Natural killer cell treated with Interleukin-12 subunit alpha and Interleukin-12 subunit beta and Interleukin-15 and Interleukin-18, amount 100 ng/mL, for 72 hours (primary cell): ENCODE data around the gene ASIC2. TPM values are rescaled to one million over a fixed set of nuclear protein-coding genes. Genes with fewer than 3 reads are reported as not detected.

Experiments used
- ATAC-seq, 2 donors: fragments of 150-1000 bp; cut with Tn5 transposase in 1 of 2; sonication (Bioruptor Pico), chemical (Tn5 transposase) in 1 of 2; 2 replicates each; pipeline ENCODE4 v1.10.0; 2021
- DNase-seq: peaks from one replicate; pipeline ENCODE4 v3.0.0; 2022; ENCODE audit warnings: low spot score
- H3K27ac Mint-ChIP-seq, 2 donors: 1 replicate in 1 of 2; 2 replicates in 1 of 2; pipeline ENCODE4 v1.8.0; 2022; ENCODE audit warnings: mixed read lengths in 2 of 2, mild to moderate bottlenecking in 1 of 2, moderate library complexity in 1 of 2
- H3K27me3 Mint-ChIP-seq, 2 donors: 1 replicate in 1 of 2; 2 replicates in 1 of 2; pipeline ENCODE4 v1.8.0; 2022; ENCODE audit warnings: mixed read lengths in 2 of 2
- H3K36me3 Mint-ChIP-seq: one replicate; pipeline ENCODE4 v1.8.0; 2022; ENCODE audit warnings: mixed read lengths
- H3K4me1 Mint-ChIP-seq, 2 donors: 1 replicate in 1 of 2; 2 replicates in 1 of 2; pipeline ENCODE4 v1.8.0; 2022; ENCODE audit warnings: low read depth in 2 of 2, mixed read lengths in 2 of 2, mild to moderate bottlenecking in 1 of 2
- H3K4me3 Mint-ChIP-seq: one replicate; pipeline ENCODE4 v1.8.0; 2022; ENCODE audit warnings: mixed read lengths
- H3K9me3 Mint-ChIP-seq: 2 replicates; pipeline ENCODE4 v1.8.0; 2022; ENCODE audit warnings: mixed read lengths
- total RNA-seq, 2 donors: library from RNA; stranded (reverse); gene quantifications; one replicate each; pipeline ENCODE4 v1.2.3, GENCODE V29; 2022

The ASIC2 gene
- total RNA-seq, 2 donors from 2014 or later, result not detected

GRCh38 chr17:33084755-33085154 lies 208.3 kb downstream of the ASIC2 start:
- no peak overlapping the region for H3K4me3 Mint-ChIP-seq
- H3K27me3 Mint-ChIP-seq, result peaks cover 30 to 50% of the 10 kb centered on the region in 2 donors
- H3K4me1 Mint-ChIP-seq, result no peaks in the 10 kb centered on the region
- no peak overlapping the region for H3K27ac Mint-ChIP-seq
- ATAC-seq (no peak), DNase-seq (no peak)
- H3K9me3 Mint-ChIP-seq, result no peaks in the 10 kb centered on the region
- H3K36me3 Mint-ChIP-seq, result no peaks in the 10 kb centered on the region

GRCh38 chr17:33082529-33083173 lies 210.4 kb downstream of the ASIC2 start:
- no peak overlapping the region for H3K4me3 Mint-ChIP-seq
- ATAC-seq (no peak), DNase-seq (no peak)
- peaks cover 36 to 54% of the 10 kb centered on the region in 2 donors for H3K27me3 Mint-ChIP-seq
- H3K27ac Mint-ChIP-seq, result no peak overlapping the region
- H3K9me3 Mint-ChIP-seq, result no peaks in the 10 kb centered on the region
- H3K36me3 Mint-ChIP-seq, result no peaks in the 10 kb centered on the region
- H3K4me1 Mint-ChIP-seq, result no peaks in the 10 kb centered on the region

GRCh38 chr17:33080091-33080490 lies 213.0 kb downstream of the ASIC2 start:
- ATAC-seq (no peak), DNase-seq (no peak)
- no peak overlapping the region for H3K27ac Mint-ChIP-seq
- H3K27me3 Mint-ChIP-seq, result peaks cover 42 to 54% of the 10 kb centered on the region in 2 donors
- no peak overlapping the region for H3K4me3 Mint-ChIP-seq
- H3K9me3 Mint-ChIP-seq, result no peaks in the 10 kb centered on the region
- no peaks in the 10 kb centered on the region for H3K4me1 Mint-ChIP-seq
- H3K36me3 Mint-ChIP-seq, result no peaks in the 10 kb centered on the region

GRCh38 chr17:33079201-33079600 lies 213.9 kb downstream of the ASIC2 start:
- Mint-ChIP-seq H3K4me3 (no peak overlapping the region), H3K36me3 (no peaks in the 10 kb centered on the region), H3K27ac (no peak overlapping the region), H3K4me1 (no peaks in the 10 kb centered on the region), H3K27me3 (peaks cover 42 to 54% of the 10 kb centered on the region in 2 donors), H3K9me3 (no peaks in the 10 kb centered on the region)
- ATAC-seq, result no peak
- no peak for DNase-seq

GRCh38 chr17:33076979-33077378 lies 216.1 kb downstream of the ASIC2 start:
- Mint-ChIP-seq H3K9me3 (no peaks in the 10 kb centered on the region), H3K4me1 (no peaks in the 10 kb centered on the region), H3K36me3 (no peaks in the 10 kb centered on the region), H3K4me3 (no peak overlapping the region), H3K27ac (no peak overlapping the region), H3K27me3 (peaks cover 41 to 55% of the 10 kb centered on the region in 2 donors)
- ATAC-seq, result no peak
- DNase-seq, result no peak

GRCh38 chr17:33073416-33073815 lies 219.7 kb downstream of the ASIC2 start:
- ATAC-seq (no peak), DNase-seq (no peak)
- no peak overlapping the region for H3K27ac Mint-ChIP-seq
- H3K9me3 Mint-ChIP-seq, result no peaks in the 10 kb centered on the region
- no peak overlapping the region for H3K4me3 Mint-ChIP-seq
- H3K36me3 Mint-ChIP-seq, result no peaks in the 10 kb centered on the region
- no peaks in the 10 kb centered on the region for H3K4me1 Mint-ChIP-seq
- H3K27me3 Mint-ChIP-seq, result peaks cover 30 to 49% of the 10 kb centered on the region in 2 donors

DNA sequence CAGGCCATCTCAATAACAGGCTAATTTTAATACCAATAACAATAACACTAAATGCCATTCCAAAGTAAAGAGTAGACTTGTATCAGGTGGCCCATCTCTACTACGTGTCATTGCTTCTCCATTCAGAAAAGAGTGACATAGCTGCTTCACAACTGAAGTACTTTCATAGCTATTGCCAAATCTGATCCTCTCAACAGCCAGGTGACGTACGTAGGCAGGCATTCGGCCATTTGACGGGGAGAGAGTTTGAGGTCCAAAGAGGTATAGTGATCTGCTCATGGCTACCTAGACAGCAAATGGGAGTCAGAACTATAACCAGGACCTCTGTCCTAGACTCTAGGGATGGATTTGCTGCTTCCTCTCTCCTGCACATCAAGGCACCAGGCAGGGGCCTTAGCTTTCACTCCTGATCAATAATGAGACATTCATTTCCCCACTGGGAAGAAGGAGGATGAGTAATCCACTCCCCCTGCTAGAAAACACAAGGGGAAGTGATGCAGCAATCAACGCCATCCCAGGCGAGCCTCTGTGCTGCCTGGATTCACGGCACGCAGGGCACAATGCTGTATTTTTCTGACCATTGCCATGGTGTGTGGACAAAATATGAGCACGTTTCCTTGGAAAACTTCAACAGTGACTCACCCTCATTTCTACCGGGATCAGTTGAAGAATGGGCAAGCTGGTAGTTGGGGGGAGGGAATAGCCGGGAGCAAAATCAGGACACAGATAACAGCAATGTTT lies 220.5 kb downstream of the ASIC2 start:
- peaks cover 29 to 47% of the 10 kb centered on the region in 2 donors for H3K27me3 Mint-ChIP-seq
- ATAC-seq, result no peak
- H3K27ac Mint-ChIP-seq, result no peak overlapping the region
- no peaks in the 10 kb centered on the region for H3K36me3 Mint-ChIP-seq
- no peak overlapping the region for H3K4me3 Mint-ChIP-seq
- DNase-seq, result no peak
- no peaks in the 10 kb centered on the region for H3K4me1 Mint-ChIP-seq
- no peaks in the 10 kb centered on the region for H3K9me3 Mint-ChIP-seq

DNA sequence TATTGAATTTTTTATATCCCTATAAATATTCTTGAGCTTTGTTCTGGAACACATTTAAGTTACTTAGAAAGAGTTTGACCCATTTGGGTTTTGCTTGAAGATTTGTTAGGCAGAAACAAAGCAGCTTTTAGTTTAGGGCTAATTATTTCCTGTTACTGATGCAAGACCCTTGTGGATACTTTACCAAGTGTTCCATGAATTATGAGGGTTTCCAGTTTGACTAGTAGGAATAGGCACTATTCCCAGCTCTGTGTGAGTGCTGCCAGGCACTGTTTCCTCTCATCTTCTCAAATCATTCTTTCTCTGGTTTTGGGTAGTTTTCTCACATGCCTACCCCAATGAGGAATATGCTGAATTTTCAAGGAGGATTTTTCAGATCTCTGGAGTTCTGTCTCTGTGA lies 221.4 kb downstream of the ASIC2 start:
- no peaks in the 10 kb centered on the region for H3K4me1 Mint-ChIP-seq
- DNase-seq, result no peak
- no peaks in the 10 kb centered on the region for H3K9me3 Mint-ChIP-seq
- H3K27ac Mint-ChIP-seq, result no peak overlapping the region
- ATAC-seq, result no peak
- no peak overlapping the region for H3K4me3 Mint-ChIP-seq
- H3K27me3 Mint-ChIP-seq, result peaks cover 24 to 47% of the 10 kb centered on the region in 2 donors
- no peaks in the 10 kb centered on the region for H3K36me3 Mint-ChIP-seq

DNA sequence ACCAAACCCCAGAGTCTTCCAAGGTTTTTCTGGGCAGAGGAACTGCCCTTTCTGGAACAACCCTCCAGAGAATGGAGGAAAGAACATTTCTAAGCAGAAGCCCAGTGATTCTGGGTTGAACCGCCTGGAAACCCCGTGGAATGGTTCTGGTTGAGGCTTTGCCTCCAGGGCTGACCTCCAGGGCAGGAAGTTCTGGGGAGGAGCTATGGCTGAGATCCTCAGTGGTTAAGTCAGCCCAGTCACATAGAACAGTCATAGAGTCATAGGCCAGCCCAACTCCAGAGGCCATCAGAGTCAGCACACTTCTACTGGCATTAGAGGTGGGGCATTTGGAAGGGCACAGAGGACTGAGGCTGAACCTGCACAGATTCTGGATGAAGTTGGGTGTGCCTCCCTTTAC lies 235.5 kb downstream of the ASIC2 start:
- Mint-ChIP-seq H3K27ac (no peak overlapping the region), H3K4me3 (no peak overlapping the region), H3K27me3 (peaks cover 17 to 32% of the 10 kb centered on the region in 2 donors), H3K4me1 (no peaks in the 10 kb centered on the region), H3K9me3 (no peaks in the 10 kb centered on the region), H3K36me3 (no peaks in the 10 kb centered on the region)
- ATAC-seq (no peak), DNase-seq (no peak)

DNA sequence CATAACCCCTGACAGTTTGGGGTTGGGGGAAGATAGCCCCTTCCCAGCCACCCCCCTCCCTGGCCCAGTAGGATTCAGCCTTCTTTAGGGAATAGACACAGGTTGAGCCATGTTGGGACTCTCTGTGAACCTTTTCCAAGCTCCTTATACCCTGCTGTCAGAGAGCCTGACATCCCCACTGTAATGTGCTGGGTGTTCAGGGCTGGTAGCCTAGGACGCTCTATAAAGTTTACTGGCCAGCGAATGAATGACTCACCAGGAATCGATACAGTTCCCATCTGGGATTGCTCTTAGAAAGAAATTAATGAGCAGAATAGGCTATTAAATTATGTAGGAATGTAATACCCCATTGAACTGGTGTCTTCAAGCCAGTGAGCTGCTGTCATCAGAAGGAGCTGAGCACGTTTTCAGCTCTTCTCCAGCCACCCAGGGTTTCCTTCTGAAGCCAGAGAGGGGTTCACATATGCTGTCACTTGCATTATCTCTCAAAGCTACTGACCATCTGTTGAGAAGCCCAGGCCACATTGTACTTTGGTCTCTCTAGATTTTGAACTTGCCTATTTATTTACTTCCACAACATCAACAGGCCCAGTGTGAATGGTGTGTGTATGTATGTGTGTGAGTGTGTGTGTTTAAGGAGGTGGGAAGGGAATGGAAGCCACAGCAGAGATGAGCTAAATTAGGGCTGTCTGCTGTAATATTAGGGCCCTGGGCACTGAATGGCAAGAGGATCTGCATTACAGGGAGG lies 236.5 kb downstream of the ASIC2 start:
- ATAC-seq, result no peak
- DNase-seq, result no peak
- peaks cover 21 to 34% of the 10 kb centered on the region in 2 donors for H3K27me3 Mint-ChIP-seq
- H3K9me3 Mint-ChIP-seq, result no peaks in the 10 kb centered on the region
- H3K4me3 Mint-ChIP-seq, result no peak overlapping the region
- no peaks in the 10 kb centered on the region for H3K4me1 Mint-ChIP-seq
- H3K36me3 Mint-ChIP-seq, result no peaks in the 10 kb centered on the region
- no peak overlapping the region for H3K27ac Mint-ChIP-seq

- H3K9me3 Mint-ChIP-seq, result no peaks in the 10 kb centered on the region
- peaks cover 22 to 34% of the 10 kb centered on the region in 2 donors for H3K27me3 Mint-ChIP-seq
- ATAC-seq, result no peak
- no peaks in the 10 kb centered on the region for H3K4me1 Mint-ChIP-seq
- DNase-seq, result no peak
- H3K4me3 Mint-ChIP-seq, result no peak overlapping the region
- H3K27ac Mint-ChIP-seq, result no peak overlapping the region
- no peaks in the 10 kb centered on the region for H3K36me3 Mint-ChIP-seq
These were observed 237.3 kb downstream of the ASIC2 start for GRCh38 chr17:33055746-33056145.

- Mint-ChIP-seq H3K36me3 (no peaks in the 10 kb centered on the region), H3K9me3 (no peaks in the 10 kb centered on the region), H3K27me3 (peaks cover 22 to 34% of the 10 kb centered on the region in 2 donors), H3K27ac (no peak overlapping the region), H3K4me1 (no peaks in the 10 kb centered on the region), H3K4me3 (no peak overlapping the region)
- ATAC-seq (no peak), DNase-seq (no peak)
These were observed 237.9 kb downstream of the ASIC2 start for GRCh38 chr17:33055171-33055611.

- no peak overlapping the region for H3K4me3 Mint-ChIP-seq
- ATAC-seq, result no peak
- peaks cover 22 to 34% of the 10 kb centered on the region in 2 donors for H3K27me3 Mint-ChIP-seq
- H3K9me3 Mint-ChIP-seq, result no peaks in the 10 kb centered on the region
- no peak overlapping the region for H3K27ac Mint-ChIP-seq
- H3K36me3 Mint-ChIP-seq, result no peaks in the 10 kb centered on the region
- H3K4me1 Mint-ChIP-seq, result no peaks in the 10 kb centered on the region
- no peak for DNase-seq
These were observed 238.7 kb downstream of the ASIC2 start for GRCh38 chr17:33054412-33054811.

DNA sequence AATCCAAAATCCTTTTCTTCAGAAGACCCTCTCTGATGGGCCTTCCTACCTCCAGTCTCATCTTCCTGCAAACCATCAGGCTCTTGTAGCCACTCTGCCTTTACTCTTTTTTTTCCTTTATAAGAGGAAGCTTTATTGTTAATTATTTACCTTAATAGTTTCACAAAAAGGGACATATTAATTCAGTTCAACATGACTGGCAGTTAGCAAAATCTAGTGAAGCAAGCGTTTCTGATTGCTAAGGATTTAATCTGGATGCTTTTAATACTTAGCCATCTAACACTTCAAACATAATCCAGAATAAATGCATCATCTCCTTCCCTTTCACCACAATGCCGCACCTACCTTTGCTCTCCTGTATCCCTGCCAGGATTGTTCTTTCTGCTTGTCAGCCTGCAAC lies 239.4 kb downstream of the ASIC2 start:
- Mint-ChIP-seq H3K27me3 (peaks cover 22 to 34% of the 10 kb centered on the region in 2 donors), H3K27ac (no peak overlapping the region), H3K36me3 (no peaks in the 10 kb centered on the region), H3K9me3 (no peaks in the 10 kb centered on the region), H3K4me3 (no peak overlapping the region), H3K4me1 (no peaks in the 10 kb centered on the region)
- ATAC-seq (no peak), DNase-seq (no peak)
